Bone marrow (tissue), 2 donors: ENCODE data around the gene TATDN3.
"Not testable (repeated sequence)": the region's sequence is repeated elsewhere in the genome, so short reads cannot be mapped to it uniquely, and the experiment has no call there.

Source experiments
- DNase-seq, 2 donors: peaks; one replicate each; lab custom pipeline; 2025; lab: John Stamatoyannopoulos, UW

Gene TATDN3

DNA sequence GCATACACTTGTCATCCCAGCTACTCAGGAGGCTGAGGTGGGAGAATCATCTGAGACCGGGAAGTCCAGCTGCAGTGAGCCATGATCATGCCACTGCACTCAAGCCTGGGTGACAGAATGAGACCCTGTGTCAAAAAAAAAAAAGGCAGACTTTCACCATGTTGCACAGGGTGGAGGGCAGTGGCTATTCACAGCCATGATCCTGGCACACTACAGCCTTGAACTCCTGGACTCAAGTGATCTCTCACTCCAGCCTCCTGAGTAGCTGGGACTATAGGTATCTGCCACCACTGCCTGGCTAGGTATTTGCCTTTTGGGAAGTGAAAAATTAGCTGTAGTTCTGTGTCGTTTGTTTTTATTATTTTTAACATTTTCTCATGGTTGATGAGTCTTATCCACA is 36.7 kb downstream of the TATDN3 start:
- DNase-seq = no peak

DNA sequence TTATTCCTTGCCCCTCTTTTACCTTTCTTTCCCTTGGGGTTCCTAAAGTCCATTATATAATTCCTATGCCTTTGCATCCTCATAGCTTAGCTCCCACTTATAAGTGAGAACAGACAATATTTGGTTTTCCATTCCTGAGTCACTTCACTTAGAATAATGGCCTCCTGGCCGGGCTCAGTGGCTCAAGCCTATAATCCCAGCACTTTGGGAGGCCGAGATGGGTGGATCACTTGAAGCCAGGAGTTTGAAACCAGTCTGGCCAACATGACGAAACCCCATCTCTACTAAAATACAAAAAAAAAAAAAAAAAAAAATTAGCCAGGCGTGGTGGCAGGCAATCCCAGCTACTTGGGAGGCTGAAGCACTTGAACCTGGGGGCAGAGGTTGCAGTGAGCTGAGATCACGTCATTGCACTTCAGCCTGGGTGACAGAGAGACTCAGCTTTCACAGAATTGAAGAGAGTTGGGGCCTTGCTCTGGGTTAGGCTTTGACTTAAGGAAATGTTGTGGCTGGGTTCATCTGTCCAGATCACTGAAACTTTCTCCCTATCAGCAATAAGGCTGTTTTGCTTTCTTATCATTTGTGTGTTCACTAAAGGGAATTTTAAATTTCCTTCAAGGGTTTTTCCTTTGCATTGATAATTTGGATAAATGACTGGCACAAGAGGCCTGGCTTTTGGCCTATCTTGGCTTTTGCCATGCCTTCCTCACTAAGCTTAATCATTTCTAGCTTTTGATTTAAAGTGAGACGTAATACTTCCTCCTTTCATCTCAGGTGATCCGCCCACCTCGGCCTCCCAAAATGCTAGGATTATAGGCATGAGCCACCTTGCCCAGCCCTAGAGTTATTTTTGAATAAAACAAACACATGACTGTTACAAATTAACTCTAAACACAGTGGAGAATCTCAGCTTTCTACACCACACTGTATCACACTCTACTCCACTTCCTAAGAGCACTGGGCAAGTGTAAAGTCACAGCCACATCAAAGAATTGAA is 41.8 kb downstream of the TATDN3 start:
- not testable (repeated sequence) for DNase-seq

DNA sequence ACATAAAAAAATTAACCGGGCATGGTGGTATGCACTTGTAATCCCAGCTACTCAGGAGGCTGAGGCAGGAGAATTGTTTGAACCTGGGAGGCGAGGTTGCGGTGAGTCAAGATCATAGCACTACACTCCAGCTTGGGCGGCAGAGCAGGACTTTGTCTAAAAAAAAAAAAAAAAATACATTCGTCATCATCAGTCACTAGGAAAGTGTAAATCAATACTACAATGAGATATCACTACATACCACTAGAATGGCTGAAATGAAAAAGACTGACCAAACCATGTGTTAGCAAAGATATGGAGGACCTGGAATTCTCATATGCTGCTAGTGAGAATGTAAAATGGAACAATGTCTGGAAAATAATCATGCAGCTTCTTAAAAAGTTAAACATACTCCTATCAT is 46.5 kb downstream of the TATDN3 start:
- no peak for DNase-seq

DNA sequence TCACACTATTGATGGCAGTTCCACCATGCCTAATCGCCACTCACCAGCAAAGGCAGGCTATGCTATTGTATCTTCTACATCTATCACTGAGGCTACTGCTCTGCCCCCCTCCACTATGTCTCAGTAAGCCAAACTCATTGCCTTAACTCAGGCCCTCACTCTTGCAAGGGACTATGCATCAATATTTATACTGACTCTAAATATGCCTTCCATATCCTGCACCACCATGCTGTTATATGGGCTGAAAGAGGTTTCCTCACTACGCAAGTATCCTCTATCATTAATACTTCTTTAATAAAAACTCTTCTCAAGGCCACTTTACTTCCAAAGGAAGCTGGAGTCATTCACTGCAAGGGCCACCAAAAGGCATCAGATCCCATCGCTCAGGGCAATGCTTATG is 52.8 kb downstream of the TATDN3 start:
- DNase-seq = not testable (repeated sequence)

DNA sequence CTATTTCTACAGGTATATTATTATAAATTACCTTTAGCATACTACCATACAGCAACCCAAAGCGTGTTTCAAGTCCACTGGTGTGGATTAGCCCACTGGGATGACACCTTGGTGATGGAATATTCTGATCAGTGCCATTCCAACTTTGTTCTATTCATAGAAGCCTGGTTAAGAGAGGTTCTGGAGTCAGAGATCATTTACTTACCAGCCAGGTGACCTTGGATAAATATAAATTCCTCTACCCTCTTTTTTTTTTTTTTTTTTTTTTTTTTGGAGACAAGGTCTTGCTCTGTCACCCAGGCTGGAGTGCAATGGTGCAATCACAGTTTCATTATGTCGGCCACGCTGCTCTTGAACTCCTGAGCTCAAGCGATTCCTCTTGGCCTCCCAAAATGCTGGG is 55.9 kb downstream of the TATDN3 start, which contains the start of gene SPATA45:
Gene SPATA45 (minus strand): TSS at position 101 of the 400 bp plus-strand sequence. CDS start 11,500 bp downstream, outside the sequence.
- DNase-seq = no peak

DNA sequence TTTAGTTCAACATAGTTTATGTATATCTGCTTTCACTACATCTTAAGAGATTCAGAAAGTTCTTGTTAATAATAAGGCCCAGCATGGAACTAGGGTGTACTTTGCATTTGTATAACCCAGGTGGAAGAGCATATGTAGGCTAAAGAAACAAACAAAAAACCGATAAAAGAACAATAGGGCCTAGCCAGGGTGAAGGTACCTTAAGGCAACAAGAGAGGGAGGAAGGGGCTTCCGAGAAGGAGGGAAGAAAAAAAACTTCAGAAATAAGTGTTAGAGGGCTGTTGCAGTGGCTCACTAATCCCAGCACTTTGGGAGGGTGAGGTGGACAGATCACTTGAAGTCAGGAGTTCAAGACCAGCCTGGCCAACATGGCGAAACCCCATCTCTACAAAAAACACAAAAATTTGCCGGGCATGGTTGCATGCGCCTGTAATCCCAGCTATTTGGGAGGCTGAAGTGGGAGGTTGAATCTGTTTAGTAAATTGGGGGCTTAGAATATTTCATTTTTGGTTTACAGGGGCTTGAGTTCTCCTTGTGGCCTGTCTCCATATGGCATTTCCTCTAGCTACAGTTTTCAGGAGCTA is 60.5 kb downstream of the TATDN3 start:
- no peak for DNase-seq

DNA sequence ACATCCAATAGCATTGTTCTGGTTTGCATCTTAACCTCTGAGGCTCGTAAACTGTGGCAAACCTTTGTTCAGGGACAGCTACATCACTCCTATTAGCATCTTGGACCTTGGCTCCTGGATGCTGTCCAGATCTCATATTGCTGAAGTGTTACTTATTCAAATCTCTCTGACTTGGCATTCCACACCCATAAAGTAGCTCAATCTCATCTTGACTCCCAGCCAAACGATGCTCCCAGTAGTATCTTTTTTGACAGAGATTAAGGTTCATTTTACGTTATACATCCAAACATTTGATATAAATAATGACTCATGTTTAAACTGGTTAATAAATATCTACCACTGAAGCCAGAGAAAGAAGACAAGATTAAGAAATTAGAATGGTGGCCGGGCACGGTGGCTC is 62.0 kb downstream of the TATDN3 start:
- DNase-seq = no peak

DNA sequence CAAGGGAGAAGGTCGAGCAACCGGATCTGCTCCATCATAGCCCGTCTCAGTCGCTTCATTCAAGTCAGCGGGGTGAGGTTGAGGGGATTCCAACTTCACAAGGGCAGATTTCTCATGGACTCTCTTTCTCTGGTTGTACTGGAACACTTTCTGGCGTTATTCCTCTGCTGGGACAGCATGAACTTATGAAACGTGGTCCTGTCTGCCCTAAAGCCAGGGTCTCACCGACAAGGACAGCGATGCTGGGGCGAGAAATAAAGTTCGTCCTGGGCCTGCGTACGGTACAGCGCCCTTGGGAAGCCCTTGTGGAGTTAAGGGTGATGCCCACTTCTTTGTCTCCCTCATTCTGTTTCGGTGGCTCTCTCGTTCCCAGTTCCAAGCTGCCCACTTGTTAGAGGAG is 65.1 kb downstream of the TATDN3 start:
- DNase-seq = no peak

DNA sequence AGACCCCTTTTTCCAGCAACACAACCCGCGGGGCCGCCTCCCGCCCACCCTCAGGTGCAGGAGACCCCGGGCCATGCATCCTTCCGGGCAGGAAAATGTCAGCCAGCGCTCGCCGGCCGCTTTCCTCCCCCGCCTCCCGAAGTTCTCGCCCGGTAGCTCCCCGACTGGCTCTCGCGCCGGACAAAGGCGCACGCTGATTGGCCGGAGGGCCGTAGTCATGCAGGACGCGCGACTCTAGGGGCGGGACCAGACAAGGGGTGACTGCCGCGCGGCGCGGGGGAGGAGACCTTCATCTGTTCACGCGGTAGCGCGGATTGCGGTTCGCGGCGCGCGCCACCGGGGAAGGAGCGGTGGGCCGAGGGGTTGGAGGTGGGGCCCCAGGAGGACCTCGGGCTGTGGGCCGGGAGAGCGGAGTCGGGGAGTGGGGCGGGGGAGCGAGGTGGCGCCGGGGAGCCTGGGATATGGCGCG is 66.3 kb downstream of the TATDN3 start, which contains the start of gene FLVCR1:
Gene FLVCR1 (plus strand): TSS at position 284 of the 469 bp plus-strand sequence. CDS start 178 bp downstream, at position 462.
- peak; percentile 81 to 94 for DNase-seq

DNA sequence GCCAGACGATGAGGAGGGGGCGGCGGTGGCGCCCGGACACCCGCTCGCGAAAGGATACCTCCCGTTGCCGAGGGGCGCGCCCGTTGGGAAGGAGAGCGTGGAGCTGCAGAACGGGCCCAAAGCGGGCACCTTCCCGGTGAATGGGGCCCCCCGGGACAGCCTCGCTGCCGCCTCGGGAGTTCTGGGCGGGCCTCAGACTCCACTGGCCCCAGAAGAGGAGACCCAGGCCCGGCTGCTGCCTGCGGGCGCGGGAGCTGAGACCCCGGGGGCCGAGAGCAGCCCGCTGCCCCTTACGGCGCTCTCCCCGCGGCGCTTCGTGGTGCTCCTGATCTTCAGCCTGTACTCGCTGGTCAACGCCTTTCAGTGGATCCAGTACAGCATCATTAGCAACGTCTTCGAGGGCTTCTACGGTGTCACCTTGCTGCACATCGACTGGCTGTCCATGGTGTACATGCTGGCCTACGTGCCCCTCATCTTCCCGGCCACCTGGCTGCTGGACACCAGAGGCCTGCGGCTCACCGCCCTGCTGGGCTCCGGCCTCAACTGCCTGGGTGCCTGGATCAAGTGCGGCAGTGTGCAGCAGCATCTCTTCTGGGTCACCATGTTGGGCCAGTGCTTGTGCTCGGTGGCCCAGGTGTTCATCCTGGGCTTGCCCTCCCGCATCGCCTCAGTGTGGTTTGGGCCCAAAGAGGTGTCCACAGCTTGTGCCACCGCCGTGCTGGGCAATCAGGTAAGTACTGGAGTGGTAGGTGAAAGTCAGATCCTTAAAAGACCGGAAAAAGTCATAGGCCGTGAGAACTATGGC is 67.0 kb downstream of the TATDN3 start:
- peak in 1 of 2 donors; percentile 43 for DNase-seq

DNA sequence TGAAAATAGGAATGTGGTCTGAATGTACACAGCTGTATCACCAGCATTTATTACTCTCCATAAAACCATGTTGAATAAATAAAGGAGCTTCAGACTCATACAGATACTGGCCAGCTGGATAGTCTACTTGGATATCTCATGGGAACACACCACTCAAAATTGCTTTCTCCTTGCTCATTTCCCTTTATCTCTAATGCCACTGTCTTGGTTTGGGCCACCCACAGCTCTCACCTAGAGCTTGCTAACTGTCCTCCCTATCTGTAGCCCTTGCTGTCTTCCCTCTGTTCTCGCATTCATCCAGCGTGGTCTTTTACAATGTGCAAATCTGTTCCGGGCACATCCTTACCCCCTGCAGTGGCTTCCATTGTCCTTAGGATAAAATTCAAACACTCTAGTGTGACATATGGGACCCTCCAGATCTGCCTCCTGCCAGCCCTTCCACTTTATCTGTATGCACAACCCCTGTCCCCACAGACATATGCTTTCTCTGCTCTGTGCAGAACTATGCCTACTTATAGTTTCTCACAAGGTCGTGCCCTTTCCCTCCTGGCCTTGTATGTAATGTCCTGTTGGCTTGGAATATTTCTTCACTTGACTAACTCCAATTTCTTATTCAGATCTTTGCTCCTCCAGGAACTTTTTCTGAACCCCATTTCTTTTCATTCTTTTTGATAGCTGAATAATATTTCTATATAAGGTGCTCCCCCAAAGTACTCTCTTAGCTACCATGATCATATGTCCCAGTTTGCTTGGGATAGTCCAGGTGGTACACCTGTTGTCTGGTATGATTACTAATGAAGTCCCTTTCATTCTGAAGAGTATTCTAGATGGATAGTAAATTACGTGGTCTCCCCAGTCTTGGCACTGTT is 69.3 kb downstream of the TATDN3 start:
- no peak for DNase-seq

DNA sequence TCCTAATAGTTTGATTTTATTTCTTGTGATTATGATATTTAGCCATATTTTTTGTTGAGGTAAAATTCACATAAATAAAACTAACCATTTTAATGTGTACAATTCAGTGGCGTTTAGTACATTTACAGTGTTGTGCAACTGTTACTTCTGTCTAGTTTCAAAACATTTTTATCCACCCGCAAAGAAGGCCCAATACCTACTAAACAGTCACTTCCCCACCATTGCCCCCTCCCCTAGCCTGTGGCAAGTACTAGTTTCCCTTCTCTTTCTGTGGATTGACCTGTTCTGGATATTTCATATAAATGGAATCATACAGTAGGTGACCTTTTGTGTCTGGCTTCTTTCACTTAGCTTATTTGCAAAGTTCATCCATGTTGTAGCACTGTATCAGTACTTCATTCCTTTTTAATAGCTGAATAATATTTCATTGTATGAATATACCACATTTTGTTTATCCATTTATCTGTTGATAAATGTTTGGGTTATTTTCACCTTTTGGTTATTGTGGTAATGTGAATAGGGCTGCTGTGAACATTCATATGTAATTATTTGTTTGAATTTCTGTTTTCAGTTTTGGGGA is 70.5 kb downstream of the TATDN3 start:
- DNase-seq = no peak

DNA sequence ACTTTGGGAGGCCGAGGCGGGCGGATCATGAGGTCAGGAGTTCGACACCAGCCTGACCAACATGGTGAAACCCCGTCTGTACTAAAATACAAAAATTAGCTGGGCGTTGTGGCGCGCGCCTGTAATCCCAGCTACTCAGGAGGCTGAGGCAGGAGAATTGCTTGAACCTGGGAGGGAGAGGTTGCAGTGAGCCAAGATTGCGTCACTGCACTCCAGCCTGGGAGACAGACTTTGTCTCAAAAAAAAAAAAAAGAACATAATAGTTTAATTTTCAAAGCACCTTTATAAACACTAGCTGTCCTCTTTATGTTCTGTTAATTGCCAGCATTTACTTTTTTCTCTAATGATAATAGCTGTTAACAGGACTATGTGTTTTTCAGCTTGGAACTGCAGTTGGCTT is 71.7 kb downstream of the TATDN3 start:
- DNase-seq = not testable (repeated sequence)

DNA sequence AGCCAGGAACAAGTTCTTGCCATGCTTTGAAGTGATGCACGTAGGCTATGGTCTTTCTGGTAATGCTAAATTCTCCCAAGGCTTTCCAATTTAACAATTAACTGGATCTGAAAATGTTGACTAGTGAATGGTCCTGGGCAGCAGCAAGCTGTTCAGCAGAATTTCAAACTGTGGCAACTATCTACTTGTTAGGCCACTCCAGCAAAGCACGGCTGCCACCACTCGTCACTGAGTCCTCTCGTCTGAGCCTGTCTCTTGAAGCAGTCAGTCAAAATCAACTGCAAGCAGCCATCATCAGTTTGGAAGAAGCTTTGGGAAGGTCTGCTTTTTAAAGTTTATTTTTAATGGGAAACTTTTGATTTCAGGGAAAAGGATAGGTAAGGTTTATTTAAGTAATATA is 72.5 kb downstream of the TATDN3 start:
- DNase-seq = no peak
